ENCODE data around the gene CNOT6.
"Not testable (repeated sequence)": the region's sequence is repeated elsewhere in the genome, so short reads cannot be mapped to it uniquely, and the experiment has no call there.

The CNOT6 gene

DNA sequence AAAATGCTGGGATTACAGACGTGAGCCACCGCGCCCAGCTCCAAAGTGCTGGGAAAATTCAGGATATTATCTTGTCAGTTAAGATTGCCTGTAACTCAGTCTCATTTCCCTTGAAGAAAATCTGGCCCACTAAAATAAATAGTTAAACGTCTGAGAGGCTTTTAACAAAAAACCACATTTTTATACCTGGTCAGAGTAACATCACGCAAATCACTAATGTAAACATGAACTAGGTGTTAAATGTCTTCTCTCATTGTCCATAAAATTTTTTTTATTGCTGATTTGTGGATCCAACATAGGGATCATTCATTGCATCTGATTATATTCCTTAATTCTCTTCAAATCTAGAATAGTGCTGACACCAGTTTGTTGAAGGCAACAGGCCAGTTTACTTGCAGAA lies 22.3 kb downstream of the CNOT6 start:
- no peak for DNase-seq (ENCODE audit: low read depth in 2 of 2)

GRCh38 chr5:180519098-180519497 lies 24.9 kb downstream of the CNOT6 start:
- no peak for DNase-seq (ENCODE audit: low read depth in 2 of 2)

DNA sequence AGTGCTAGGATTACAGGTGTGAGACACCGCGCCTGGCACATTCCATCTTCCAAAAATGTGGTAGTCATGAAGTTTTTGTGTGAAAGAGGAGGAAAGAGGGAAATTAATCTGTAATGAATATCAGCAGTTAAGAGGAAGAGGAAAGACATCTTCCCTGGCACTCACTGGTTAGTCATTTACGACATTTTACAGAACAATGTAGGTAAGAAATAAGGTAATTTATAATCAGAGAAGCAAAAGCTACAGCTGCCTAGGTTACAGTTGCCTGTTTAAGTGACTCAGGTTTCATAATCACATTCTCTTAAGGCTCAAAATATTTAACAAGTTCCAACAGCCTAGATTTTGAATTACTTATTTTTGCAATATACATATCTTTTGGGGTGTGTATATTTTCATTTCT lies 26.9 kb downstream of the CNOT6 start:
- DNase-seq (ENCODE audit: low read depth in 2 of 2): no peak

DNA sequence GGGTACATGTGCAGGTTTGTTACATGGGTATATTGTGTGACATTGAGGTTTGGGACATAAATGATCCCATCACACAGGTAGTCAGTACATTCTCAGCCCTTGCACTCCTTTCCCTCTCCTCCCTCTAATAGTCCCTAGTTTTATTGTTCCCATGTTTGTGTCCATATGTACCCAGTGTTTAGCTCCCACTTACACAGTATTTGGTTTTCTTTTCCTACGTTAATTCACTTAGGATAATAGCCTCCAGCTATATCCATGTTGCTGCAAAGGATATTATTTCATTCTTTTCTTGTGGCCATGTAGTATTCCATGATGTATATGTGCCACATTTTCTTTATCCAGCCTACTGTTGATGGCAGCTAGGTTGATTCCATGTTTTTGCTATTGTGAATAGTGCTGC lies 27.4 kb downstream of the CNOT6 start:
- no peak for DNase-seq (ENCODE audit: low read depth in 2 of 2)

GRCh38 chr5:180522330-180522729 lies 28.2 kb downstream of the CNOT6 start:
- no peak for DNase-seq (ENCODE audit: low read depth in 2 of 2)

DNA sequence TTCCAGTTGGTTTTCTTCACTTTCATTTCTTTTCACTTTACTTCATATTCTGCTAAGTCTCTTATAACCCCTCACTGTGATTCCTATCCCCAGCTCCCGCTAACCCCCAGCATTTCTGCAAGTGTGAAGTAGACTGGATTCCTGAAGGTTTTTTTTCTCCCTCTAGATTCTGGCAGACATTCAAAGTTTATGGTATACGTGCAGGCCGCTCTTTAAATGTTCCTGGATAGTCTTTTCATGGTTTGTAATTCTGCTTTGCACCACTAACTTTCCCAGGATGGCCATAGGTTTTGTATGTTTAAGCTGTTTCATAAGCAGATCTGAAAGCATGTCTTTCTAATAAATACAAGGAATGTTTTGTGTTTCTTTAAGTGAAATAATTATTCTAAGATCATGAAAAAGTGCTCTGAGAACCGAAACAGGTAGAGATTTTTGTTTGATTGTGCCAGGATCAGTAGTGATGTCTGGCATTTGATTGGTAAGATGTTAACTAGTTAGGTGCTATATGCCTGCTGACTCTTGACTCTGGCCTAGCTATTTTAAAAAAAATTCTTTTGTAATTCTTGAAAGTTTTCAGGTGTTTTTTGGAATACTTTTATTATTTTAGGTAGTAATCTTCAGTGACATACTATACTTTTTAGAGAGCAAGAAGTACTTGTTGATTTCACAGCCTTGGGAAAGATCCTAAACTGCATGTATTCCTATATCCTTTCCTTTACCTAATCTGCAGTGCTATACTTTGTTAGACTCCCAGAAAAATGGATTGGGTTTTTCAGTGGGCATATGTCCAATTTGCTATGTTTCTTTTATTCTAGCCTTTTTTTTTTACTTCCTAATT lies 29.7 kb downstream of the CNOT6 start:
- DNase-seq (ENCODE audit: low read depth in 2 of 2): no peak

- no peak for DNase-seq (ENCODE audit: low read depth in 2 of 2)
Measured at GRCh38 chr5:180525399-180525798, 31.2 kb downstream of the CNOT6 start.

GRCh38 chr5:180526269-180526668 lies 32.1 kb downstream of the CNOT6 start:
- DNase-seq (ENCODE audit: low read depth in 2 of 2): no peak

- no peak for DNase-seq (ENCODE audit: low read depth in 2 of 2)
Measured at GRCh38 chr5:180527659-180528058, 33.5 kb downstream of the CNOT6 start.

DNA sequence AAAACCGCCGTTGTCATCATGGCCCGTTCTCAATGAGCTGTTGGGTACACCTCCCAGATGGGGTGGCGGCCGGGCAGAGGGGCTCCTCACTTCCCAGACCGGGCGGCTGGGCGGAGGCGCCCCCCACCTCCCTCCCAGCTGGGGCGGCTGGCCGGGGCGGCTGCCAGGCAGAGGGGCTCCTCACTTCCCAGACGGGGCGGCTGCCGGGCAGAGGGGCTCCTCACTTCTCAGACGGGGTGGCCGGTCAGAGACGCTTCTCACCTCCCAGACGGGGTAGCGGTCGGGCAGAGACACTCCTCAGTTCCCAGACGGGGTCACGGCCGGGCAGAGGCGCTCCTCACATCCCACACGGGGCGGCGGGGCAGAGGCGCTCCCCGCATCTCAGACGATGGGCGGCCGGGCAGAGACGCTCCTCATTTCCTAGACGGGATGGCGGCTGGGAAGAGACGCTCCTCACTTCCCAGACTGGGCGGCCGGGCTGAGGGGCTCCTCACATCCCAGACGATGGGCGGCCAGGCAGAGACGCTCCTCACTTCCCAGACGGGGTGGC lies 36.9 kb downstream of the CNOT6 start:
- not testable (repeated sequence) for DNase-seq (ENCODE audit: low read depth in 2 of 2)

- DNase-seq (ENCODE audit: low read depth in 2 of 2): no peak
Measured at GRCh38 chr5:180532268-180532667, 38.1 kb downstream of the CNOT6 start.

GRCh38 chr5:180533845-180534244 lies 39.7 kb downstream of the CNOT6 start:
- no peak for DNase-seq (ENCODE audit: low read depth in 2 of 2)

- DNase-seq (ENCODE audit: low read depth in 2 of 2): no peak
Measured at GRCh38 chr5:180535573-180535972, 41.4 kb downstream of the CNOT6 start.

GRCh38 chr5:180540050-180540694 lies 46.0 kb downstream of the CNOT6 start:
- no peak for DNase-seq (ENCODE audit: low read depth in 2 of 2)

GRCh38 chr5:180541710-180542109 lies 47.5 kb downstream of the CNOT6 start:
- no peak for DNase-seq (ENCODE audit: low read depth in 2 of 2)

- DNase-seq (ENCODE audit: low read depth in 2 of 2): no peak
Measured at GRCh38 chr5:180545248-180545647, 51.1 kb downstream of the CNOT6 start.

- DNase-seq (ENCODE audit: low read depth in 2 of 2): no peak
Measured at GRCh38 chr5:180548563-180548962, 54.4 kb downstream of the CNOT6 start.

GRCh38 chr5:180553530-180553929 lies 59.4 kb downstream of the CNOT6 start:
- DNase-seq (ENCODE audit: low read depth in 2 of 2): no peak

DNA sequence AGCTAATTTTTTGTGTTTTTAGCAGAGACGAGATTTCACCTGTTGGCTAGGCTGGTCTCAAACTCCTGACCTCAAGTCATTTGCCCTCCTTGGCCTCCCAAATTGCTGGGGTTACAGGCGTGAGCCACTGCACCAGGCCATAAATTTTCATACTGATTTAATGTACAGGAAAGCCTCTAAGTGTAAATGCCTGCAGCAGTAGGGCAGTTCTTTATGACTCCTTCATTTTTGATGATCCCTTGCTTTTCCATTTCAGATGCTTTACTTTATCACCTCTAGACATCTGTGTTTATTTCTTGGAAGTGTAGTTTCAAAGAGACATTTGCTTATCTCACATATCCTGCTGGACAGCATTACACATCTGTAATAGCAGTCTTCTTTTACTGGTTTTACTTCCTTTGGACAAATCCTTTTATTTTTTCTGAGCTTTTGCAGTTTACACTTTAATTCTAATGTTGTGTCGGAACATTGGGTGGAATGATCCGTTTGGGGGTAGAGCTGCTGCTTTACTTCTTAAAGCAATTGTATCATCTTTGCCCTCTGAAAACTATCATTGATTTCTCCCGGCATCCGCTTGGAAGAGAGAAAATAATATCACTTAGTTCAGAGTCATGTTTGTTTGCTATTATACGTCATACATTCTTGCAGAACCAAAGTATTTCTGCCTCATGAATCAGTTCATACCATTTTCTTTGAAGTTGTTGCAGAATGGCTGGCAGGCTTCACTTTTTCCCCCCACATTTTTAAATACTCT lies 61.2 kb downstream of the CNOT6 start:
- DNase-seq (ENCODE audit: low read depth in 2 of 2): no peak

- DNase-seq (ENCODE audit: low read depth in 2 of 2): no peak
Measured at GRCh38 chr5:180557217-180557809, 63.1 kb downstream of the CNOT6 start.

DNA sequence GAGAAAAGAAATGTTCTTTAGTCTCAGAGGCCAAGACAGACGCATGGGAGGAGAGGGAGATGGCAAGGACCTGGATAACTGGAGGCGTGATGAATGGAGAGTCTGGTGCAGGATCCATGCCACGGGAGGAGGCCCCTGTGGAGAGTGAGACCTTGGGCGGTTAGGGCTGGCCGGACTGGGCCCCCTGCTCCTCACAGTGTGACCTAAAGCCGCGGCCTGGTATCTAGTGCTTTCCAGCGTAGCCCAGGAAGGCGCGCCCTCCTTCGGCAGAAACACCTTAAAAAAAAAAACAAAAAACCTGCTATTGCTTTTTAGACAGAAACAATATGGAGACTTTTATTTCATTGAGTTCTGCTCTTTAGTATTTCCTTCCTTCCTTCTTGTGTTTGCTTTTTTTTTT lies 64.1 kb downstream of the CNOT6 start:
- DNase-seq (ENCODE audit: low read depth in 2 of 2): no peak

GRCh38 chr5:180563994-180564393 lies 69.8 kb downstream of the CNOT6 start:
- no peak for DNase-seq (ENCODE audit: low read depth in 2 of 2)
